A549 (cell line): Measurements from ENCODE around the gene IL1RAP. TPM values are rescaled to one million over a fixed set of nuclear protein-coding genes. Genes with fewer than 3 reads are reported as not detected.

ENCODE experiments used
- ATAC-seq, 2 experiments: fragments of 200-7000 bp in 1 of 2; fragments of >200 bp in 1 of 2; cut with Nextera tagmentation in 1 of 2; cut with Tn5 transposase in 1 of 2; 3 replicates each; pipeline versions ENCODE4 v1.8.0 to v1.9.1; 2018 to 2020; ENCODE audit warnings: mild to moderate bottlenecking in 1 of 2, moderate library complexity in 1 of 2
- CTCF ChIA-PET: fragments of 300-600 bp; sonication (Branson Sonifier 250); formaldehyde crosslinking; extraction: SDS; loops from one replicate; lab custom pipeline; 2021; ENCODE audit warnings: antibody characterized with exemption, inconsistent platforms; lab: Yijun Ruan, JAX
- POLR2A ChIA-PET: fragments of 350-600 bp; formaldehyde crosslinking; extraction: SDS; loops from one replicate; lab custom pipeline; 2021; ENCODE audit warnings: antibody characterized with exemption, inconsistent platforms; lab: Yijun Ruan, JAX
- DNase-seq, 2 experiments: peaks; one replicate each; pipeline versions ENCODE4 v3.0.0 to v3.0.0-alpha.2; 2011 to 2016; ENCODE audit warnings: low read depth in 1 of 2, low spot score in 1 of 2
- FAIRE-seq: peaks from 2 replicates; lab custom pipeline; 2011; peaks lifted over from hg19 to GRCh38; lab: Jason Lieb, UNC
- H3K27ac ChIP-seq, 2 experiments: fragments of >200 bp; sonication (Bioruptor Twin); formaldehyde crosslinking; 3 replicates each; pipeline ENCODE4 v1.5.1; 2016 to 2017
- H3K4me1 ChIP-seq: fragments of >200 bp; sonication (Bioruptor Twin); formaldehyde crosslinking; 3 replicates; pipeline ENCODE4 v1.6.1; 2016
- H3K4me2 ChIP-seq: fragments of >200 bp; sonication (Bioruptor Twin); formaldehyde crosslinking; 3 replicates; pipeline ENCODE4 v1.6.1; 2016
- H3K4me3 ChIP-seq: fragments of >200 bp; sonication (Bioruptor Twin); formaldehyde crosslinking; 3 replicates; pipeline ENCODE4 v1.5.1; 2016
- H3K9me3 ChIP-seq: fragments of >200 bp; sonication (Bioruptor Twin); formaldehyde crosslinking; 3 replicates; pipeline ENCODE4 v1.6.1; 2016
- BHLHE40 ChIP-seq: IDR thresholded peaks from 2 replicates; pipeline ENCODE4 v1.6.1; 2012; ENCODE audit warnings: low read depth, low read length, inconsistent platforms
- CBX2 ChIP-seq: fragments of 200-600 bp; sonication (generic); IDR thresholded peaks from 2 replicates; pipeline ENCODE4 v1.6.1; 2016; ENCODE audit warnings: low read depth, mild to moderate bottlenecking, borderline replicate concordance
- CBX8 ChIP-seq: fragments of 200-600 bp; sonication (generic); IDR thresholded peaks from 2 replicates; pipeline ENCODE4 v1.6.1; 2016
- CEBPB ChIP-seq, 2 experiments: fragments of >200 bp in 1 of 2; sonication (Bioruptor Twin) in 1 of 2; formaldehyde crosslinking in 1 of 2; IDR thresholded peaks; 2 replicates each; pipeline ENCODE4 v1.6.1; 2012 to 2016
- EHMT2 ChIP-seq: fragments of 200-600 bp; sonication (generic); IDR thresholded peaks from 2 replicates; pipeline ENCODE4 v1.6.1; 2016; ENCODE audit warnings: antibody characterized with exemption, low read depth, mild to moderate bottlenecking, moderate library complexity
- FOSB ChIP-seq: fragments of 250-450 bp; sonication (Bioruptor Pico); IDR thresholded peaks from 2 replicates; pipeline ENCODE4 v1.5.0; 2020; ENCODE audit warnings: mild to moderate bottlenecking, moderate library complexity
- GATA3 ChIP-seq: IDR thresholded peaks from 2 replicates; pipeline ENCODE4 v1.6.1; 2012; ENCODE audit warnings: borderline replicate concordance
- HOXB13 ChIP-seq: fragments of 250-450 bp; sonication (Bioruptor Pico); IDR thresholded peaks from 2 replicates; pipeline ENCODE4 v1.5.0; 2020; ENCODE audit warnings: low read depth, mild to moderate bottlenecking, moderate library complexity
- JUNB ChIP-seq: fragments of >200 bp; sonication (Bioruptor Twin); formaldehyde crosslinking; IDR thresholded peaks from 2 replicates; pipeline ENCODE4 v1.6.1; 2016
- MAZ ChIP-seq: fragments of 150-350 bp; IDR thresholded peaks from 2 replicates; pipeline ENCODE4 v1.6.1; 2014; ENCODE audit warnings: antibody characterized with exemption, low read depth, low read length, borderline replicate concordance
- POLR2AphosphoS2 ChIP-seq: conservative IDR thresholded peaks from 2 replicates; pipeline ENCODE4 v1.6.1; 2012; ENCODE audit warnings: low read length, improper control_type of control experiment, inconsistent platforms
- RAD21 ChIP-seq, 2 experiments: fragments of >200 bp in 1 of 2; sonication (Bioruptor Twin) in 1 of 2; formaldehyde crosslinking in 1 of 2; IDR thresholded peaks in 1 of 2; conservative IDR thresholded peaks in 1 of 2; 2 replicates in 1 of 2; 3 replicates in 1 of 2; pipeline ENCODE4 v1.6.1; 2012 to 2018; ENCODE audit warnings: inconsistent platforms in 1 of 2
- RFX5 ChIP-seq: fragments of 450-650 bp; IDR thresholded peaks from 2 replicates; pipeline ENCODE4 v1.7.1; 2014; ENCODE audit warnings: antibody characterized with exemption, mild to moderate bottlenecking, moderate library complexity
- RNF2 ChIP-seq: fragments of 200-600 bp; sonication (generic); IDR thresholded peaks from 2 replicates; pipeline ENCODE4 v1.6.1; 2016; ENCODE audit warnings: low read depth, mild to moderate bottlenecking, antibody characterized with exemption, moderate library complexity, borderline replicate concordance
- SMC3 ChIP-seq: fragments of >200 bp; sonication (Bioruptor Twin); formaldehyde crosslinking; IDR thresholded peaks from 3 replicates; pipeline ENCODE4 v1.6.1; 2018; ENCODE audit warnings: inconsistent platforms
- TP53 ChIP-seq: fragments of 250-450 bp; sonication (Bioruptor Pico); IDR thresholded peaks from 2 replicates; pipeline ENCODE4 v1.5.0; 2021; ENCODE audit warnings: mild to moderate bottlenecking, moderate library complexity
- ZNF302 ChIP-seq: fragments of 250-450 bp; sonication (Bioruptor Pico); IDR thresholded peaks from 2 replicates; pipeline ENCODE4 v1.9.0; 2021; ENCODE audit warnings: inconsistent platforms, mild to moderate bottlenecking, moderate library complexity
- WGBS: methylation state at CpG from one replicate; pipeline ENCODE4 v1.1.6; 2017; ENCODE audit errors: missing lambda C conversion rate; 5-methylcytosine and 5-hydroxymethylcytosine counted together
- polyA plus RNA-seq, 4 experiments: library from polyadenylated mRNA; depleted of rRNA in 3 of 4; stranded (reverse); fragments of >200 nt; fragmentation: RNase III in 1 of 4; extraction: RNeasy Plus Mini Kit Qiagen cat#74134 plus additional on column Dnase treatment in 1 of 4; gene quantifications; 2 replicates in 3 of 4; 3 replicates in 1 of 4; pipeline ENCODE4 v1.2.3, GENCODE V29; 2011 to 2017
- TF ChIP-seq, protein P1 (sequence below): fragments of >200 bp; sonication (Bioruptor Twin); formaldehyde crosslinking; IDR thresholded peaks from 2 replicates; pipeline ENCODE4 v1.6.1; 2016
- TF ChIP-seq, protein P2 (sequence below): fragments of 450-650 bp; IDR thresholded peaks from 2 replicates; pipeline ENCODE4 v1.6.1; 2014; ENCODE audit warnings: antibody characterized with exemption
- TF ChIP-seq, protein P3 (sequence below): fragments of >200 bp; sonication (Bioruptor Twin); formaldehyde crosslinking; IDR thresholded peaks from 3 replicates; pipeline ENCODE4 v1.5.1; 2016
- TF ChIP-seq, protein P4 (sequence below): IDR thresholded peaks from 2 replicates; pipeline ENCODE4 v1.6.1; 2012; ENCODE audit warnings: low read depth, borderline replicate concordance
- TF ChIP-seq, protein P5 (sequence below): fragments of 200-600 bp; sonication (generic); IDR thresholded peaks from 2 replicates; pipeline ENCODE4 v1.6.1; 2016; ENCODE audit warnings: antibody characterized with exemption, mild to moderate bottlenecking, moderate library complexity
- TF ChIP-seq, protein P6 (sequence below): fragments of >200 bp; sonication (Bioruptor Twin); formaldehyde crosslinking; IDR thresholded peaks from 3 replicates; pipeline ENCODE4 v1.6.1; 2016

IL1RAP gene
- polyA plus RNA-seq, 2 of the 4 experiments (the other 2 are of a cell fraction), result 3.9 to 18.5 TPM

DNA sequence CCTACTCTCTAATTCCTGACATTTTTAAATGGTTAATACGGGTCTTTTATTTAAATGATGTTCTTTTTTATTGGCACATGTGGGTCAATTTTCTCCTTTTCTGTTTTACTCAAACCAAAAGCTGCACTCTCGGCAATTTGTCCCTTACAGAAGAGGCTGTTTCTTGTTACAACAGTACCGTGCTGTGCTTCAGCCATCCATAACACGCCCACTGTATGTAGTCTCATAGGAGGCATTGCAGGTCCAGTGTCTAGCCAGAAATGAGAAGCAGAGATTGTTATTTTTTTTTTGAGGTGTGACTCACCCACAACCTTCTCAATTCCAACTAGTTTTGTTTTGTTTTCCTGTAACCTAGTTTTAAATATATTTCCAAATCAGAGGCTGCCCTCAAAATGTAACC, 184.0 kb downstream of the IL1RAP start (continued):
- TF ChIP-seq, protein P1, sequence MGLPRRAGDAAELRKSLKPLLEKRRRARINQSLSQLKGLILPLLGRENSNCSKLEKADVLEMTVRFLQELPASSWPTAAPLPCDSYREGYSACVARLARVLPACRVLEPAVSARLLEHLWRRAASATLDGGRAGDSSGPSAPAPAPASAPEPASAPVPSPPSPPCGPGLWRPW, result no peak

DNA sequence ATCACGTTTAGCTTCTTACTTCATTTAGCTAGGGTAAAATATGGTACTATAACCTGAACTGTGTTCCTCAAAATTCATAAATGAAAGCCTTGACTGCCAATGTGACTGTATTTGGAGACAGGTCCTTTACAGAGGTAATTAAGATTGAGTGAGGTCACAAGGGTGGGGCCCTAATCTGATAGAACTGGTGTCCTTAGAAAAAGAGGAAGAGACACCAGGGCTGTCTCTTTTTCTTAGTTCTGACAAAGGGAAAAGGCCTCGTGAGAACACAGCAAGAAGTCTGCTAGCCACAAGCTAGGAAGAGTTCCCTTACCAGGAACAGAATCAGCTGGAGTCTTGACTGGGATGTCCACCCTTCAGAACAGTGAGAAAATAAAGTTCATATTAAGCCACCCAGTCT, 185.9 kb downstream of the IL1RAP start:
- no peak overlapping the region for H3K4me2 ChIP-seq
- no peak for ATAC-seq
- TF ChIP-seq FOSB (CRISPR knock-in tag) (no peak), POLR2AphosphoS2 (no peak), MAZ (no peak), ZNF302 (no peak), RFX5 (no peak), TP53 (no peak), RNF2 (no peak), BHLHE40 (no peak), CEBPB (IDR thresholded peaks at IDR 0.05) (no peak), CBX2 (no peak), GATA3 (no peak), CBX8 (no peak)
- TF ChIP-seq, protein P2, sequence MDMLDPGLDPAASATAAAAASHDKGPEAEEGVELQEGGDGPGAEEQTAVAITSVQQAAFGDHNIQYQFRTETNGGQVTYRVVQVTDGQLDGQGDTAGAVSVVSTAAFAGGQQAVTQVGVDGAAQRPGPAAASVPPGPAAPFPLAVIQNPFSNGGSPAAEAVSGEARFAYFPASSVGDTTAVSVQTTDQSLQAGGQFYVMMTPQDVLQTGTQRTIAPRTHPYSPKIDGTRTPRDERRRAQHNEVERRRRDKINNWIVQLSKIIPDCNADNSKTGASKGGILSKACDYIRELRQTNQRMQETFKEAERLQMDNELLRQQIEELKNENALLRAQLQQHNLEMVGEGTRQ, result no peak
- TF ChIP-seq, all 56 proteins: peak for 0
- Histone ChIP-seq H3K9me3 (no peaks in the 10 kb centered on the region), H3K27ac (no peak overlapping the region), H3K4me1 (peaks cover 24% of the 10 kb centered on the region), H3K4me3 (no peak overlapping the region)
- no peak for FAIRE-seq
- DNase-seq, result no peak
- CTCF ChIA-PET, result interaction anchor here (1.0 to 3.0 kb wide), 11 partner anchors 10 to 570 kb away, joined by 3 to 30 read pairs (median 3); no protein-coding TSS in a partner anchor
- POLR2A ChIA-PET, result no interaction called here
- WGBS, result 63% methylated on average over 2 of the region's 2 CpGs

DNA sequence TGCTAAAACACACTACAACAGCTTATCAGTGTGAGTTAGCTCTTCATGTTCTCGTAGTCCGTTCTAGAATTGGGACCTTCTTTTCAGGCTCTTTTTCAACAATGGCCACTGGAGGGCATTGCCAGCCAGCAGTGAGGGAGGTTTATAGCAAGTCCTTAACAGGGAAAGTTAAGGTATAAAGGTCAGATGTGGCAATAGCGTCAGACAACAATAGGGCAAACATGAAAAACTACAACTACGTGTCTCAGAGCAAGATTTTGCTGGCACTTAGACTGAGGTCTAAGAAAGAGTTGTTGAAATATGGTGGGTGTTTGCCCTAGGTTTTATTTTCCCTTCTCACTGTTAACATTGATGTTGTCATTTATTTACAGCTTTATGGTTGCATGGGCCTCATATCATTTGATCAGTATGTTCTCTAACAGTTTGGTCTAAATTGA, 187.2 kb downstream of the IL1RAP start:
- no peak overlapping the region for H3K4me3 ChIP-seq
- 4% methylated on average over 4 of the region's 4 CpGs for WGBS
- FAIRE-seq, result no peak
- peak; percentile 96 to 97 for ATAC-seq
- POLR2A ChIA-PET, result no interaction called here
- peak; percentile 77 for TF ChIP-seq SMC3
- peak; percentile 80 to 90 for TF ChIP-seq CEBPB (IDR thresholded peaks at IDR 0.05)
- TF ChIP-seq, protein P3, sequence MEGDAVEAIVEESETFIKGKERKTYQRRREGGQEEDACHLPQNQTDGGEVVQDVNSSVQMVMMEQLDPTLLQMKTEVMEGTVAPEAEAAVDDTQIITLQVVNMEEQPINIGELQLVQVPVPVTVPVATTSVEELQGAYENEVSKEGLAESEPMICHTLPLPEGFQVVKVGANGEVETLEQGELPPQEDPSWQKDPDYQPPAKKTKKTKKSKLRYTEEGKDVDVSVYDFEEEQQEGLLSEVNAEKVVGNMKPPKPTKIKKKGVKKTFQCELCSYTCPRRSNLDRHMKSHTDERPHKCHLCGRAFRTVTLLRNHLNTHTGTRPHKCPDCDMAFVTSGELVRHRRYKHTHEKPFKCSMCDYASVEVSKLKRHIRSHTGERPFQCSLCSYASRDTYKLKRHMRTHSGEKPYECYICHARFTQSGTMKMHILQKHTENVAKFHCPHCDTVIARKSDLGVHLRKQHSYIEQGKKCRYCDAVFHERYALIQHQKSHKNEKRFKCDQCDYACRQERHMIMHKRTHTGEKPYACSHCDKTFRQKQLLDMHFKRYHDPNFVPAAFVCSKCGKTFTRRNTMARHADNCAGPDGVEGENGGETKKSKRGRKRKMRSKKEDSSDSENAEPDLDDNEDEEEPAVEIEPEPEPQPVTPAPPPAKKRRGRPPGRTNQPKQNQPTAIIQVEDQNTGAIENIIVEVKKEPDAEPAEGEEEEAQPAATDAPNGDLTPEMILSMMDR, result peak; percentile 79
- peak; percentile 79 to 83 for TF ChIP-seq RAD21 (conservative IDR thresholded peaks at IDR 0.05 in 1 of 2, IDR thresholded peaks at IDR 0.05 in 1 of 2)
- TF ChIP-seq JUNB, result no peak
- DNase-seq, result peak; percentile 13 to 79
- CTCF ChIA-PET, result interaction anchor here (0.6 to 3.0 kb wide), 17 partner anchors 8 to 351 kb away, joined by 3 to 30 read pairs (median 3); partner anchors contain the start of gene GMNC
- H3K4me2 ChIP-seq, result peak overlapping the region; percentile 49
- no peak overlapping the region for H3K27ac ChIP-seq
- H3K9me3 ChIP-seq, result no peaks in the 10 kb centered on the region
- H3K4me1 ChIP-seq, result peaks cover 24% of the 10 kb centered on the region

DNA sequence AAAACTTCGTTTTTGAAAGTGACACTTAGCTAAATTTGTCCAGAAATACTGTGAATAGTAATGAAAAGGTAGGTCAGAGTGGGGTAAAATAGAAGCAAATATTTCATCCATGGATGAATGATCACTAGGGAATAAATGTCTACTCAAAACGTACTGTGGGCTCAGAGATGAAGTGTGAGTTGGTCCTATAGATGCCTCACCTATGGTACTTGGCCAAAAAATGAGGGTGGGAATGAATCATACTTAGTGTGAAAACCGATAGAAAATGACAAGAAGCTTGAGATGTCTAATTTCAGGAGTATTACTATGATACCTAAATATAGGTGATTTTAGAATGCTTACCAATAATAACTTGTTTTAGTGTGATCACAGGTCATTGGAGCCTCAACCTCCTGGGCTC, 192.7 kb downstream of the IL1RAP start:
- H3K4me1 ChIP-seq, result no peaks in the 10 kb centered on the region
- no peak overlapping the region for H3K27ac ChIP-seq
- 27% methylated on average over 3 of the region's 3 CpGs for WGBS
- CTCF ChIA-PET, result interaction anchor here (1.6 kb wide), 1 partner anchor 344 kb away, joined by 5 read pairs; no protein-coding TSS in a partner anchor
- no peak overlapping the region for H3K4me3 ChIP-seq
- ATAC-seq, result no peak
- FAIRE-seq, result no peak
- no peaks in the 10 kb centered on the region for H3K9me3 ChIP-seq
- POLR2A ChIA-PET, result no interaction called here
- no peak for DNase-seq
- no peak overlapping the region for H3K4me2 ChIP-seq
- TF ChIP-seq EHMT2 (no peak), CEBPB (IDR thresholded peaks at IDR 0.05) (no peak), HOXB13 (no peak), GATA3 (no peak), TP53 (no peak), SMC3 (no peak)
- TF ChIP-seq, protein P4, sequence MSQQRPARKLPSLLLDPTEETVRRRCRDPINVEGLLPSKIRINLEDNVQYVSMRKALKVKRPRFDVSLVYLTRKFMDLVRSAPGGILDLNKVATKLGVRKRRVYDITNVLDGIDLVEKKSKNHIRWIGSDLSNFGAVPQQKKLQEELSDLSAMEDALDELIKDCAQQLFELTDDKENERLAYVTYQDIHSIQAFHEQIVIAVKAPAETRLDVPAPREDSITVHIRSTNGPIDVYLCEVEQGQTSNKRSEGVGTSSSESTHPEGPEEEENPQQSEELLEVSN, result no peak
- TF ChIP-seq, protein P5, sequence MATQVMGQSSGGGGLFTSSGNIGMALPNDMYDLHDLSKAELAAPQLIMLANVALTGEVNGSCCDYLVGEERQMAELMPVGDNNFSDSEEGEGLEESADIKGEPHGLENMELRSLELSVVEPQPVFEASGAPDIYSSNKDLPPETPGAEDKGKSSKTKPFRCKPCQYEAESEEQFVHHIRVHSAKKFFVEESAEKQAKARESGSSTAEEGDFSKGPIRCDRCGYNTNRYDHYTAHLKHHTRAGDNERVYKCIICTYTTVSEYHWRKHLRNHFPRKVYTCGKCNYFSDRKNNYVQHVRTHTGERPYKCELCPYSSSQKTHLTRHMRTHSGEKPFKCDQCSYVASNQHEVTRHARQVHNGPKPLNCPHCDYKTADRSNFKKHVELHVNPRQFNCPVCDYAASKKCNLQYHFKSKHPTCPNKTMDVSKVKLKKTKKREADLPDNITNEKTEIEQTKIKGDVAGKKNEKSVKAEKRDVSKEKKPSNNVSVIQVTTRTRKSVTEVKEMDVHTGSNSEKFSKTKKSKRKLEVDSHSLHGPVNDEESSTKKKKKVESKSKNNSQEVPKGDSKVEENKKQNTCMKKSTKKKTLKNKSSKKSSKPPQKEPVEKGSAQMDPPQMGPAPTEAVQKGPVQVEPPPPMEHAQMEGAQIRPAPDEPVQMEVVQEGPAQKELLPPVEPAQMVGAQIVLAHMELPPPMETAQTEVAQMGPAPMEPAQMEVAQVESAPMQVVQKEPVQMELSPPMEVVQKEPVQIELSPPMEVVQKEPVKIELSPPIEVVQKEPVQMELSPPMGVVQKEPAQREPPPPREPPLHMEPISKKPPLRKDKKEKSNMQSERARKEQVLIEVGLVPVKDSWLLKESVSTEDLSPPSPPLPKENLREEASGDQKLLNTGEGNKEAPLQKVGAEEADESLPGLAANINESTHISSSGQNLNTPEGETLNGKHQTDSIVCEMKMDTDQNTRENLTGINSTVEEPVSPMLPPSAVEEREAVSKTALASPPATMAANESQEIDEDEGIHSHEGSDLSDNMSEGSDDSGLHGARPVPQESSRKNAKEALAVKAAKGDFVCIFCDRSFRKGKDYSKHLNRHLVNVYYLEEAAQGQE, result no peak
- TF ChIP-seq, protein P1, result no peak
- TF ChIP-seq, protein P6, sequence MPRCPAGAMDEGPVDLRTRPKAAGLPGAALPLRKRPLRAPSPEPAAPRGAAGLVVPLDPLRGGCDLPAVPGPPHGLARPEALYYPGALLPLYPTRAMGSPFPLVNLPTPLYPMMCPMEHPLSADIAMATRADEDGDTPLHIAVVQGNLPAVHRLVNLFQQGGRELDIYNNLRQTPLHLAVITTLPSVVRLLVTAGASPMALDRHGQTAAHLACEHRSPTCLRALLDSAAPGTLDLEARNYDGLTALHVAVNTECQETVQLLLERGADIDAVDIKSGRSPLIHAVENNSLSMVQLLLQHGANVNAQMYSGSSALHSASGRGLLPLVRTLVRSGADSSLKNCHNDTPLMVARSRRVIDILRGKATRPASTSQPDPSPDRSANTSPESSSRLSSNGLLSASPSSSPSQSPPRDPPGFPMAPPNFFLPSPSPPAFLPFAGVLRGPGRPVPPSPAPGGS, result no peak
